Neural progenitor cell (in vitro differentiated cells): Measurements from ENCODE around the gene SNX30.

Experiments used
- EZH2 ChIP-seq: fragments of 200-600 bp; sonication (generic); IDR thresholded peaks from 2 replicates; pipeline ENCODE4 v1.6.1; 2017; ENCODE audit warnings: antibody characterized with exemption, mild to moderate bottlenecking, moderate library complexity
- EZH2phosphoT487 ChIP-seq: fragments of 200-600 bp; sonication (generic); IDR thresholded peaks from 2 replicates; pipeline ENCODE4 v1.6.1; 2017; ENCODE audit warnings: antibody characterized with exemption
- TF ChIP-seq, protein P1 (sequence below): fragments of 200-600 bp; sonication (generic); IDR thresholded peaks from 2 replicates; pipeline ENCODE4 v1.5.1; 2017; ENCODE audit warnings: antibody characterized with exemption, mild to moderate bottlenecking

DNA sequence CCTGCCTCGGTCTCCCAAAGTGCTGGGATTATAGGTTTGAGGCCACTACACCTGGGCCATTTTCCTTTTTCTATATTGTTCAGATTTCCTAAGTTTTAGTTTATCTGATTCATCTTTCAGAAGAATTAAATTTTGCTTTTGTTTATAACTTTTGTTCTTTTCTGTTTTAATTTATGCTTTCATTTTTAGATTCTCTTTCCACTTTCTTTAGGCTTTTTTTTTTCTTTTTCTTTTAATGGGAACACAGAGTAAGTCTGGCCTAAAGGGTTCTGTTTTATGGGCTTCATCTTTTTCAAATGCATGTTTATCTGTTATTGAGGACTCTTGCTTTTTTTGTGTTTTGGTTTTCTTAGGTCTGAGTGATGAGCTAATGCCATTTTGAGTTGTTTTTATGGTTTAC is 42.1 kb downstream of the SNX30 start:
- TF ChIP-seq, protein P1, sequence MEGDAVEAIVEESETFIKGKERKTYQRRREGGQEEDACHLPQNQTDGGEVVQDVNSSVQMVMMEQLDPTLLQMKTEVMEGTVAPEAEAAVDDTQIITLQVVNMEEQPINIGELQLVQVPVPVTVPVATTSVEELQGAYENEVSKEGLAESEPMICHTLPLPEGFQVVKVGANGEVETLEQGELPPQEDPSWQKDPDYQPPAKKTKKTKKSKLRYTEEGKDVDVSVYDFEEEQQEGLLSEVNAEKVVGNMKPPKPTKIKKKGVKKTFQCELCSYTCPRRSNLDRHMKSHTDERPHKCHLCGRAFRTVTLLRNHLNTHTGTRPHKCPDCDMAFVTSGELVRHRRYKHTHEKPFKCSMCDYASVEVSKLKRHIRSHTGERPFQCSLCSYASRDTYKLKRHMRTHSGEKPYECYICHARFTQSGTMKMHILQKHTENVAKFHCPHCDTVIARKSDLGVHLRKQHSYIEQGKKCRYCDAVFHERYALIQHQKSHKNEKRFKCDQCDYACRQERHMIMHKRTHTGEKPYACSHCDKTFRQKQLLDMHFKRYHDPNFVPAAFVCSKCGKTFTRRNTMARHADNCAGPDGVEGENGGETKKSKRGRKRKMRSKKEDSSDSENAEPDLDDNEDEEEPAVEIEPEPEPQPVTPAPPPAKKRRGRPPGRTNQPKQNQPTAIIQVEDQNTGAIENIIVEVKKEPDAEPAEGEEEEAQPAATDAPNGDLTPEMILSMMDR: no peak
- TF ChIP-seq EZH2 (no peak), EZH2phosphoT487 (no peak)
